ENCODE results near the gene BHLHE40. TPM values are rescaled to one million over a fixed set of nuclear protein-coding genes. Genes with fewer than 3 reads are reported as not detected.
"Not testable (repeated sequence)": the region's sequence is repeated elsewhere in the genome, so short reads cannot be mapped to it uniquely, and the experiment has no call there.

The BHLHE40 gene
- total and polyA plus RNA-seq, 8 donors = 19.3 to 66.7 (median 33.2) TPM

GRCh38 chr3:4956738-4957137 lies 22.5 kb upstream of the BHLHE40 start:
- no peak for ATAC-seq
- WGBS, 2 donors = 84 to 95% methylated on average over 2 of the region's 2 CpGs
- H3K4me3 ChIP-seq = no peak overlapping the region
- TF ChIP-seq, protein P1, sequence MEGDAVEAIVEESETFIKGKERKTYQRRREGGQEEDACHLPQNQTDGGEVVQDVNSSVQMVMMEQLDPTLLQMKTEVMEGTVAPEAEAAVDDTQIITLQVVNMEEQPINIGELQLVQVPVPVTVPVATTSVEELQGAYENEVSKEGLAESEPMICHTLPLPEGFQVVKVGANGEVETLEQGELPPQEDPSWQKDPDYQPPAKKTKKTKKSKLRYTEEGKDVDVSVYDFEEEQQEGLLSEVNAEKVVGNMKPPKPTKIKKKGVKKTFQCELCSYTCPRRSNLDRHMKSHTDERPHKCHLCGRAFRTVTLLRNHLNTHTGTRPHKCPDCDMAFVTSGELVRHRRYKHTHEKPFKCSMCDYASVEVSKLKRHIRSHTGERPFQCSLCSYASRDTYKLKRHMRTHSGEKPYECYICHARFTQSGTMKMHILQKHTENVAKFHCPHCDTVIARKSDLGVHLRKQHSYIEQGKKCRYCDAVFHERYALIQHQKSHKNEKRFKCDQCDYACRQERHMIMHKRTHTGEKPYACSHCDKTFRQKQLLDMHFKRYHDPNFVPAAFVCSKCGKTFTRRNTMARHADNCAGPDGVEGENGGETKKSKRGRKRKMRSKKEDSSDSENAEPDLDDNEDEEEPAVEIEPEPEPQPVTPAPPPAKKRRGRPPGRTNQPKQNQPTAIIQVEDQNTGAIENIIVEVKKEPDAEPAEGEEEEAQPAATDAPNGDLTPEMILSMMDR (IDR thresholded peaks at IDR 0.05) = no peak
- no peak for DNase-seq
- H3K9me3 ChIP-seq = no peaks in the 10 kb centered on the region
- H3K36me3 ChIP-seq = no peaks in the 10 kb centered on the region
- peaks cover 0 to 6% (median 0%) of the 10 kb centered on the region in 3 donors for H3K4me1 ChIP-seq
- intact Hi-C loops (cut with DNase I) = no loop called here
- no peak overlapping the region for H3K27ac ChIP-seq
- no peaks in the 10 kb centered on the region for H3K27me3 ChIP-seq
- no peak for FAIRE-seq

DNA sequence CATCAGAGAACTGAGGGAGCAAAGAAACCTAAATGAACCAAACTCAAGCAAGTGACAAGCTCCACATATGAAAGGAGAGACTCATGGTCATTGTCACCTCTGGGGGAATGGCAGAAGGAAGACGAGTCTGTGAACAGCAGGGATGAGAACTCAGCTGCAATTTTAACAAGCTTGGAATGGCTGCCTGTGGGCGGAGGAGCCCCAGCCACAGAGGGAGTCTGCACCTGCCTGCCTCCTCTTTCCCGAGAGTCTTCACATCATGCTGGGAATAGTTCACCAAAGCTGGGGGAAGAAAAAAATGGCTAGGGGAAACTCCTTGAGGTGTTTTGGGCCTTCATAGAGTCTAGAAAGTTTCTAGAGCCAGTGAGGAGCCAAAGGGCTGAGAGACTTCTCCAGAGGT lies 21.3 kb upstream of the BHLHE40 start:
- no peaks in the 10 kb centered on the region for H3K9me3 ChIP-seq
- H3K4me1 ChIP-seq = peaks cover 0 to 6% (median 0%) of the 10 kb centered on the region in 3 donors
- FAIRE-seq (no peak), DNase-seq (no peak), ATAC-seq (no peak)
- intact Hi-C loops (cut with DNase I) = no loop called here
- TF ChIP-seq, protein P1 (IDR thresholded peaks at IDR 0.05) = no peak
- H3K4me3 ChIP-seq = no peak overlapping the region
- H3K36me3 ChIP-seq = no peaks in the 10 kb centered on the region
- WGBS, 2 donors = 92 to 100% methylated on average over 3 of the region's 3 CpGs
- no peak overlapping the region for H3K27ac ChIP-seq
- H3K27me3 ChIP-seq = no peaks in the 10 kb centered on the region

GRCh38 chr3:4959180-4959579 lies 20.1 kb upstream of the BHLHE40 start:
- intact Hi-C loops (cut with DNase I) = no loop called here
- DNase-seq (no peak), FAIRE-seq (no peak)

DNA sequence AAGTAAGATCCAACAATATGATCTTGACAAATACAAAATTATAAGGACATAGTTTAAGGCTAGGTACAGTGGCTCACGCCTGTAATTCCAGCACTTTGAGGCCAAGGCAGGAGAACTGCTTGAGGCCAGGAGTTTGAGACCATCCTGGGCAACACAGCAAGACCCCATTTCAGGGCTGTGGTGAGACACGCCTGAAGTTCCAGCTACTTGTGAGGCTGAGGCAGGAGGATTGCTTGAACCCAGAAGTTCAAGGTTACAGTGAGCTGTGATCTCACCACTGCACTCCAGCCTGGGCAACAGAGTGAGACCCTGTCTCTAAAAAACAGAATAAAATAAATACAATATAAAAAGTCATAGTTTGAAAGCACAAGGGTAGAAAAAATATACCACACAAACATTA lies 17.4 kb upstream of the BHLHE40 start:
- H3K36me3 ChIP-seq; DNase-seq; H3K9me3 ChIP-seq; H3K4me3 ChIP-seq; H3K27ac ChIP-seq; H3K4me1 ChIP-seq; FAIRE-seq; intact Hi-C loops (cut with DNase I); ATAC-seq; H3K27me3 ChIP-seq: not testable (repeated sequence)
- 86 to 90% methylated on average over 2 of the region's 2 CpGs for WGBS, 2 donors

More at GRCh38 chr3:4959180-4959579, 20.1 kb upstream of the BHLHE40 start:
- Histone ChIP-seq H3K4me3 (no peak overlapping the region), H3K27ac (no peak overlapping the region), H3K9me3 (no peaks in the 10 kb centered on the region), H3K36me3 (no peaks in the 10 kb centered on the region), H3K4me1 (peaks cover 0 to 6% (median 0%) of the 10 kb centered on the region in 3 donors), H3K27me3 (no peaks in the 10 kb centered on the region)
- TF ChIP-seq, protein P1 (IDR thresholded peaks at IDR 0.05) = no peak
- ATAC-seq = no peak
- 93 to 96% methylated on average over 4 of the region's 4 CpGs for WGBS, 2 donors

DNA sequence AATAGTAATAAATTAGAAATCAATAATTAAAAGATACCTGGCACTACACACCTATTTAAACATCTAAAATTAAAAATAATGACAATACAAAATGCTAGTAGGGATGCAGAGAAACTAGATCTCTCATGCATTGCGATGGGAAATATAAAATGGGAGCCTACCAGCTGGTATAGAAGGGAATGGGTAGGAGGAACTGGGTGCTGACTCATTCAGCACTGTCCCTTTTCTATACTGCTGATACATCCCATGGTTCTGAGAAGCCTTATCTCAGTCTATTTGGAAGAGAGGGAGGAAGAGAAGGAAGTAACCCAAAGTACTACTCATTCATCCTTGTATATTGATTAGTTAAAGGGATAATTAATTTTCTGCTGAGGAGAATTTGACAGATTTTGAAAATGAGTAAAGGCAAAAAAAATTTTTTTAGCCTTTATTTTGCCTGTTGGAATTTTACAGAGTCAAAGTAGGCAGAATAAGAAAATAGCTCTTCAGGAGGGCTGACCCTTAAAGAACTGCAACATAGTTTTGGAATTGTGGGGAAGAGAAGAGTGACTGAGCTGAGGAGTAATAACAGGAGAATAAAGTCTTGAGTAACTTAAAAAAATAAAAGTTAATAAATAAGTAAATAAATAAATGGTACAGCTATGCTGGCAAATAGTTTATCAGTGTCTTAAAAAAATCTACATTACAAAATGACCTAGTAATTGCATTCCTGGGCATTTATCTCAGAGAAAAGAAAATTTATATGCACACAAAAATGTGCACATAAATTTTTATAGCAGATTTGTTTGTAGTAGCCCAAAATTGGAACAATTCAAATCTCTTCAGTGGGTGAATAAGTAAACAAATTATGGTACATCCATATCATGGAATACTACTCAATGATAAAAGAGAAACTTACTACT lies 15.3 kb upstream of the BHLHE40 start:
- no peak overlapping the region for H3K4me3 ChIP-seq
- no peaks in the 10 kb centered on the region for H3K36me3 ChIP-seq
- TF ChIP-seq, protein P1 (IDR thresholded peaks at IDR 0.05) = no peak
- ATAC-seq = no peak
- no peak overlapping the region for H3K27ac ChIP-seq
- H3K27me3 ChIP-seq = no peaks in the 10 kb centered on the region
- no peaks in the 10 kb centered on the region for H3K4me1 ChIP-seq
- intact Hi-C loops (cut with DNase I) = no loop called here
- no peak for FAIRE-seq
- no peaks in the 10 kb centered on the region for H3K9me3 ChIP-seq
- 87 to 96% methylated on average over 1 of the region's 1 CpG for WGBS, 2 donors
- DNase-seq = no peak

- FAIRE-seq; intact Hi-C loops (cut with DNase I); H3K4me3 ChIP-seq; ATAC-seq; H3K27ac ChIP-seq; H3K9me3 ChIP-seq; DNase-seq; H3K36me3 ChIP-seq; H3K4me1 ChIP-seq; H3K27me3 ChIP-seq: not testable (repeated sequence)
- 51 to 73% methylated on average over 5 of the region's 5 CpGs for WGBS, 2 donors
These were observed 13.2 kb upstream of the BHLHE40 start for GRCh38 chr3:4966006-4966405.

GRCh38 chr3:4967683-4968082 lies 11.6 kb upstream of the BHLHE40 start:
- ATAC-seq; intact Hi-C loops (cut with DNase I); H3K9me3 ChIP-seq; H3K27me3 ChIP-seq; DNase-seq; H3K4me1 ChIP-seq; H3K36me3 ChIP-seq; H3K4me3 ChIP-seq; FAIRE-seq; H3K27ac ChIP-seq: not testable (repeated sequence)
- 73 to 80% methylated on average over 3 of the region's 3 CpGs for WGBS, 2 donors

GRCh38 chr3:4971437-4971836 lies 7.8 kb upstream of the BHLHE40 start:
- H3K4me3 ChIP-seq; H3K27me3 ChIP-seq; intact Hi-C loops (cut with DNase I); ATAC-seq; DNase-seq; H3K9me3 ChIP-seq; H3K27ac ChIP-seq; FAIRE-seq; H3K36me3 ChIP-seq: not testable (repeated sequence)
- WGBS, 2 donors = 97 to 98% methylated on average over 6 of the region's 6 CpGs
- H3K4me1 ChIP-seq = peaks cover 4 to 11% (median 6%) of the 10 kb centered on the region in 3 donors

Data from pancreas (tissue), 10 donors.